Fibroblast of the aortic adventitia (primary cell): ENCODE data around the gene SLC35A4. TPM values are rescaled to one million over a fixed set of nuclear protein-coding genes. Genes with fewer than 3 reads are reported as not detected.
A peak's percentile ranks its signal among the peaks of the same experiment; 100 is the strongest.

Experiments used
- DNase-seq: peaks from one replicate; pipeline ENCODE4 v3.0.0-alpha.2; 2010; ENCODE audit warnings: low read depth
- H3K4me3 ChIP-seq: 2 replicates; pipeline ENCODE4 v1.5.1; 2011; ENCODE audit warnings: low read depth, mild to moderate bottlenecking, control low read depth, low read length, moderate library complexity
- CTCF ChIP-seq: IDR thresholded peaks from 2 replicates; pipeline ENCODE4 v1.5.1; 2011; ENCODE audit warnings: mild to moderate bottlenecking, low read length, control low read depth, inconsistent platforms; ENCODE audit not compliant: insufficient read depth
- total RNA-seq: library from RNA; depleted of rRNA; stranded (reverse); fragments of >200 nt; gene quantifications from 2 replicates; pipeline ENCODE4 v1.2.3, GENCODE V29; 2012; ENCODE audit warnings: low replicate concordance

Gene SLC35A4
- total RNA-seq, 1 donor = 28.0 TPM

- no peak for TF ChIP-seq CTCF
- peak overlapping the region; percentile 97 for H3K4me3 ChIP-seq
- no peak for DNase-seq
These were observed 574 bp downstream of the SLC35A4 start for GRCh38 chr5:140565024-140565779.

- DNase-seq = peak; percentile 50
- H3K4me3 ChIP-seq = peak overlapping the region; percentile 97
- TF ChIP-seq CTCF = no peak
These were observed 1.1 kb downstream of the SLC35A4 start for GRCh38 chr5:140565780-140566095.

GRCh38 chr5:140566665-140567064, 2.0 kb downstream of the SLC35A4 start:
- H3K4me3 ChIP-seq = no peak overlapping the region
- no peak for DNase-seq
- TF ChIP-seq CTCF = no peak

DNA sequence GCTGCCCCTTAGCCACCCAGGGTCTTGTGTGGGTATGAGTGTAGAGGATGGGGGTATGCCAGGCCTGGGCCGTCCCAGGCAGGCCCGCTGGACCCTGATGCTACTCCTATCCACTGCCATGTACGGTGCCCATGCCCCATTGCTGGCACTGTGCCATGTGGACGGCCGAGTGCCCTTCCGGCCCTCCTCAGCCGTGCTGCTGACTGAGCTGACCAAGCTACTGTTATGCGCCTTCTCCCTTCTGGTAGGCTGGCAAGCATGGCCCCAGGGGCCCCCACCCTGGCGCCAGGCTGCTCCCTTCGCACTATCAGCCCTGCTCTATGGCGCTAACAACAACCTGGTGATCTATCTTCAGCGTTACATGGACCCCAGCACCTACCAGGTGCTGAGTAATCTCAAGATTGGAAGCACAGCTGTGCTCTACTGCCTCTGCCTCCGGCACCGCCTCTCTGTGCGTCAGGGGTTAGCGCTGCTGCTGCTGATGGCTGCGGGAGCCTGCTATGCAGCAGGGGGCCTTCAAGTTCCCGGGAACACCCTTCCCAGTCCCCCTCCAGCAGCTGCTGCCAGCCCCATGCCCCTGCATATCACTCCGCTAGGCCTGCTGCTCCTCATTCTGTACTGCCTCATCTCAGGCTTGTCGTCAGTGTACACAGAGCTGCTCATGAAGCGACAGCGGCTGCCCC, 2.6 kb downstream of the SLC35A4 start:
- no peak for DNase-seq
- no peak overlapping the region for H3K4me3 ChIP-seq
- TF ChIP-seq CTCF = no peak

- no peak for DNase-seq
- no peak for TF ChIP-seq CTCF
- H3K4me3 ChIP-seq = no peak overlapping the region
These were observed 3.2 kb downstream of the SLC35A4 start for GRCh38 chr5:140567871-140568270.

- no peak overlapping the region for H3K4me3 ChIP-seq
- no peak for TF ChIP-seq CTCF
- DNase-seq = no peak
These were observed 3.9 kb downstream of the SLC35A4 start for GRCh38 chr5:140568443-140569063.
